Dendritic cell treated with granulocyte-macrophage colony-stimulating factor and Interleukin-4, amounts not matched to agents 40 ng/mL and 50 ng/mL, for 4 days (primary cell): ENCODE measurements around the gene ARHGAP44.

Experiments used
- H3K27ac Mint-ChIP-seq: one replicate; pipeline ENCODE4 v1.8.0; 2022; ENCODE audit warnings: mild to moderate bottlenecking, mixed read lengths
- H3K27me3 Mint-ChIP-seq: one replicate; pipeline ENCODE4 v1.8.0; 2022; ENCODE audit warnings: mild to moderate bottlenecking, mixed read lengths
- H3K36me3 Mint-ChIP-seq: one replicate; pipeline ENCODE4 v1.8.0; 2022; ENCODE audit warnings: low read depth, mixed read lengths
- H3K4me1 Mint-ChIP-seq: one replicate; pipeline ENCODE4 v1.8.0; 2022; ENCODE audit warnings: low read depth, mixed read lengths
- H3K4me3 Mint-ChIP-seq: one replicate; pipeline ENCODE4 v1.8.0; 2022; ENCODE audit warnings: mild to moderate bottlenecking, moderate library complexity, mixed read lengths
- H3K9me3 Mint-ChIP-seq: one replicate; pipeline ENCODE4 v1.8.0; 2022; ENCODE audit warnings: mixed read lengths
- intact Hi-C: fragments of 100-400 bp; cut with micrococcal nuclease; formaldehyde crosslinking; loops from one replicate; pipeline ENCODE4 v1.15.0; 2022

The ARHGAP44 gene

DNA sequence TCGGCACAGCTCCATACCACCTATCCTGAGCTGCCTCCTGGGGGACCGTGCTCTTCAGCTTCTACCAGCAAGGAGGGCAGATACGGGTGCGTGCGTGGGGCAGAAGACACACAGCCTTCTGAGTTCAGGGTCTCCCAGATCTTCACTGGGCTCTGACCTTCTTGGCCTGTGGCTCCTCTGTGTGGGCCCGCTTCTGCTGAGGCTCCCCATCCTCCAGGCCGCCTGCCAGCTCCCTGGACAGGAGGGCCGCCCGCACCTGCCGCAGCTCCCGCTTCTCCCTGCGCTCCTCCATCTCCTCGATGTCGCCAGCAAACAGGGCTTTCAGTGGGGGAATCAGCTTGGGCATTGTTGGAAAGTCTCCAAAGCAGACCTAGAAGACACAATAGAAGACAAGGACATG lies 203.4 kb downstream of the ARHGAP44 start:
- intact Hi-C loops, result no loop called here
- H3K36me3 Mint-ChIP-seq, result peaks cover 80% of the 10 kb centered on the region
- no peak overlapping the region for H3K4me3 Mint-ChIP-seq
- H3K27me3 Mint-ChIP-seq, result no peaks in the 10 kb centered on the region
- no peak overlapping the region for H3K27ac Mint-ChIP-seq
- H3K4me1 Mint-ChIP-seq, result no peaks in the 10 kb centered on the region
- H3K9me3 Mint-ChIP-seq, result no peaks in the 10 kb centered on the region

DNA sequence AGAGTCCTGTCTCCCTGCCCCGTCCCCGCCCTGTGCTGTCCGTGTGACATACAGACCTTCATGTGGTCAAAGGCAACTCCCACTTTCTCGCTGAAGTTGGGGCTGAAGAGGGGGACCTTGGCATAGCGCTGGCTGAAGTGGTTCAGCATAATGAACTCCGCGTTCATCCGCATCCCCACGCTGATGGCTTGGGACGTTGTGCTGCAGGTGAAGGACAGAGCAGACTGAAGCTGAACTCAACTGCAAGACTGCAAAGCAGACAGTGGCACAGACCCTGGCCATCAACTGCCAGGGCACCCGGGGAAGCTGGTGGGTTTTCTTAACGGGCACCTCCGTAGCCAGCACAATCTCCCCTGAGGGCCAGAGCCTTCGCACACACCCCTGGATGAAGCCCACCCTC lies 204.3 kb downstream of the ARHGAP44 start:
- no peaks in the 10 kb centered on the region for H3K27me3 Mint-ChIP-seq
- intact Hi-C loops, result no loop called here
- H3K4me1 Mint-ChIP-seq, result no peaks in the 10 kb centered on the region
- H3K36me3 Mint-ChIP-seq, result peaks cover 90% of the 10 kb centered on the region
- H3K4me3 Mint-ChIP-seq, result no peak overlapping the region
- no peak overlapping the region for H3K27ac Mint-ChIP-seq
- no peaks in the 10 kb centered on the region for H3K9me3 Mint-ChIP-seq

DNA sequence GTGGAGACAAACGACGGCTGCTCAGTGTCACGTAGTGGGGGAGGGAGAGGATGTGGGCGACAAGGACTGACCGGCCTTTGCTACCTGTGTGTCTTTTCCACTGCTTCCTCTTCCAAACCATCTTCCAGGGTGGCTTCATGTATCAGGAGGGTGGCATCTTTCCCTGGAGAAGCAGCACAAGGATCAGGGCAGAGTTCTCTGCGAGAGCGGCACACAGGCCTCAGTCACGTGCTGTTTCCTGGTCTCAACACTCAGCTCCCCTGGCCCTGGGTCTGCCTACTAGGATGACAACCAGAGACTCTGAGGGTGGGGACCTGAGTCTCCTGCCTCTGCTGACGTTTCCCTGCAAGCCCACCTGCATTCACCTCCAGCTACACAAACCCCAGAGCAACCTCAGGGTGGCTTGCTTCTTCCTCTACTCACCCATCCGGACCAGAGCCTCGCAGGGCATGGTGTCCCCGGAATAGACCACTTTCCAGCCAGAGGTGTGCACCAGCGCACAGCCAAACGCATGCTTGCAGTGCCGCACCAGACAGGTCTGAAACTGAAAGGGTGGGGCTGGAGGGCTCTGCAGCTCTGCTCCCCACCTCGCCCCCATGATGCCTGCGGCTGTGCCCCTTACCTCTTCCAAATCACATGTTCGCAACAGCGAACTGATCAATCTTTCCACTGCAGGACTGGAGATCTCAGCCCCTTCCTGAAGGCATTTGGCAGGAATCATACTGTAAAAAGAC lies 205.2 kb downstream of the ARHGAP44 start:
- Mint-ChIP-seq H3K4me1 (no peaks in the 10 kb centered on the region), H3K27me3 (no peaks in the 10 kb centered on the region), H3K9me3 (no peaks in the 10 kb centered on the region), H3K36me3 (peaks cover 99% of the 10 kb centered on the region), H3K27ac (no peak overlapping the region), H3K4me3 (no peak overlapping the region)
- intact Hi-C loops, result no loop called here

DNA sequence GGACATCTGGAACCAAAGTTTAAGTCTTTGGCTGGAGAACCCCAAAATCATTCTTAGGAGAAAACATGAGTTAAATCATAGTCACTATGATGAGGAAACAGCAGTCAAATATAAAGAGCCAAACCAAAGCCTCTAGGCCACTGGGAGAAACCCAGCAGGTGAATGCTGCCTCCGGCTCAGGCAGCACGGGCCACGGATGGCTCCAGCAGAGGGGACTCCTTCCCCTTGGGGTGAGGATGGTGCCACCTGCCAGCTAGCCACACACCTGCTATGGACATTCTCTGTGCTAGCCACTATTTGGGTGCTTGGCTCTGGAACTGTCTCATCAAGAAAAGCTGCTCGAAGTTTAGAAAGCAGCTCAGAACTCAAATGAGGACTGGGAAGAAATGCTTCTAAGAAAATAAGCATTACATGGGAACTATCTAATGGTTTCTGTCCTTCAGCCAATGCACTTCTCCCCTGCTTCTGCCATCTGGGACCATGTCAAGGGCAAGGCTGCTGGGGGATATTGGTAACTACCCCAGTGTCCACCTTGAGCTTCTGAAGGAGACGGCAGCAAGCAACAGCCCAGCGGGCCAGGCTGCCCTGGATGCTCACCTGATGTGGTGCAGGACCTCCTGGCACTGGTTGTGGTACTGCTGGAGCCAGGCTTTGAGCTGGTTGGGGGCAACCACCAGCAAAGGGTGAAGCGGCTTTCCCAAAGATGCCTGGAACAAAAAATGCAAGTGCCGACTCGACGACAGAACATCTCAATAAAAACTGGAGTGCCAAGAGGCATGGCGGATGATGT lies 206.0 kb downstream of the ARHGAP44 start:
- Mint-ChIP-seq H3K4me3 (no peak overlapping the region), H3K4me1 (no peaks in the 10 kb centered on the region), H3K27ac (no peak overlapping the region), H3K36me3 (peaks cover 100% of the 10 kb centered on the region), H3K9me3 (no peaks in the 10 kb centered on the region), H3K27me3 (no peaks in the 10 kb centered on the region)
- intact Hi-C loops, result no loop called here

DNA sequence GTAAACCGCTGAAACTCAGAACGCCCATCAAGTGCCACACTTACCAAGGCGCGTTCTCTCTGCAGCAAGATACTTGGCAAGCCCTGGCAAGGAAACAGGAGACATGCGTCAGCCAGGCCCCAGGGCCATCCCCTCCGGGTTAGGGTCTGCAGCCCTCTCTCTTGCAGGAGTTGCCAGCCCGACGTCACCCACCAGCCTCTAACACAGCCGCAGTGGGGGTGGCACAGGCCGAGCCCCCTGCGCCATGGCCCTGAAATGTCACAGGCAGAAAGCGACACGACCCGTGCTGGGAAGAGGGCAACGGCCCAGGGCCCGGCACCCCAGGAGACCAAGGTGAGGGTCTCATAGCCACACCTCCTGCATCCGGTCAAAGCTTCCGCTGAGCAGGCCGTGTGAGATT lies 206.6 kb downstream of the ARHGAP44 start:
- no peaks in the 10 kb centered on the region for H3K4me1 Mint-ChIP-seq
- no peaks in the 10 kb centered on the region for H3K9me3 Mint-ChIP-seq
- H3K36me3 Mint-ChIP-seq, result peaks cover 100% of the 10 kb centered on the region
- H3K27me3 Mint-ChIP-seq, result no peaks in the 10 kb centered on the region
- no peak overlapping the region for H3K4me3 Mint-ChIP-seq
- intact Hi-C loops, result no loop called here
- H3K27ac Mint-ChIP-seq, result no peak overlapping the region

DNA sequence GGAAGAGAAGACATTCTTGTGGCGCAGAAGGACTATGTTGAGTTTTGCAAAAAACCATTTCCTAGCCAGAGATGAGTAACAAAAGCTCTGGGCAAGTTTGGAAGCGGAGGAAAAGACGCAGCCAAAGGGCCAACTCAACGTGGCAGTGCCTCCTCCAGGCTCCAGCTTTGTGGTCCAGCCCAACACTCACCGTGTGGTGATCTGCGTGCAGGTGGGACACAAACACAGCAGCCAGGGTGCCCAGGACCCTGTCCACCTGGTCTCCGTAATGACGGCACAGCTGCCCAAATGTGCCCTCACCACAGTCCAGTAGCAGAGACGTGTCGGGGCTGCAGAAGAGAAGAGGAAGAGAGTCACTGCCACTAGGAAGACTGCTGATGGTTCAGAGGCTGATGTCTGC lies 207.1 kb downstream of the ARHGAP44 start:
- Mint-ChIP-seq H3K27ac (no peak overlapping the region), H3K4me1 (no peaks in the 10 kb centered on the region), H3K36me3 (peaks cover 98% of the 10 kb centered on the region), H3K4me3 (no peak overlapping the region), H3K27me3 (no peaks in the 10 kb centered on the region), H3K9me3 (no peaks in the 10 kb centered on the region)
- intact Hi-C loops, result no loop called here

DNA sequence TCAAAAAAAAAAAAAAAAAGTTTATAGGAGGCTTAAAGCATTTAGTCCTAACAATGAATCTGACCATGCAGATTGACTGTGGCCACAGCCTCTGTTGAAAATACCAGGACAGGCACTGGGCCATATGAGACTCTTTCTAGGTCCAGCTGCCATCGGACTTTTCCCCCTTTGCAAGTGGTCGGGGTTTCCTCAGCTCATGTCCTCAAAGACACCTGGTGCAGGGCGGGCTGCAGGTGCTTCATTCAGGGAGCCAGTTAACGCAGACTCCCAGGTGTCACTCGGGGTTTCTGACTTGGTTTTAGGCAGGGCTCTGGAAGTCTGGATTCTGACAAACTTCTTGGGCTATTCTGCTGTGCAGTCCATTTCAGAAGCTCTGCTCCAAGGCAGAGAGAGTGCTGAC lies 207.6 kb downstream of the ARHGAP44 start:
- intact Hi-C loops, result no loop called here
- no peaks in the 10 kb centered on the region for H3K27me3 Mint-ChIP-seq
- no peak overlapping the region for H3K4me3 Mint-ChIP-seq
- H3K4me1 Mint-ChIP-seq, result no peaks in the 10 kb centered on the region
- no peaks in the 10 kb centered on the region for H3K9me3 Mint-ChIP-seq
- H3K27ac Mint-ChIP-seq, result no peak overlapping the region
- peaks cover 92% of the 10 kb centered on the region for H3K36me3 Mint-ChIP-seq

DNA sequence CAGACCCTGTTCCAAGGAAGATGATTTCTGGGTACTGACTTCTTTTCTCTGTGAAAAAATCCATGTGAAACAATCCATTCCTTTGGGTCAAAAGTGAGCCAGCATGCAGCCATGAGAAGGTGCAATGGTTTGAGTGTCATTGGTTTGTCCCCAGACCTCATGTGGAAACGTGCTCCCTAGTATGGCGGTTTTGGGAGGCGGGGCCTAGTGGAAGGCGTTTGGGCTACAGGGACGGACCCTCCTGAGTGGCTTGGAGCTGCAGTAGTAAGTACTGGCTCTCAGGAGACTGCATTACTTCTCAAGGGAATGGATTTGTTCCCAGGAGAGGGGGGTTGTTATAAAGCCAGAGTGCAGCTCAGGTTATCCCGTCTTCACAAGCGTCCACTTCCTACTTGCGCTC lies 209.2 kb downstream of the ARHGAP44 start:
- H3K4me1 Mint-ChIP-seq, result no peaks in the 10 kb centered on the region
- H3K36me3 Mint-ChIP-seq, result peaks cover 77% of the 10 kb centered on the region
- H3K27me3 Mint-ChIP-seq, result no peaks in the 10 kb centered on the region
- H3K27ac Mint-ChIP-seq, result no peak overlapping the region
- H3K4me3 Mint-ChIP-seq, result no peak overlapping the region
- intact Hi-C loops, result no loop called here
- no peaks in the 10 kb centered on the region for H3K9me3 Mint-ChIP-seq

DNA sequence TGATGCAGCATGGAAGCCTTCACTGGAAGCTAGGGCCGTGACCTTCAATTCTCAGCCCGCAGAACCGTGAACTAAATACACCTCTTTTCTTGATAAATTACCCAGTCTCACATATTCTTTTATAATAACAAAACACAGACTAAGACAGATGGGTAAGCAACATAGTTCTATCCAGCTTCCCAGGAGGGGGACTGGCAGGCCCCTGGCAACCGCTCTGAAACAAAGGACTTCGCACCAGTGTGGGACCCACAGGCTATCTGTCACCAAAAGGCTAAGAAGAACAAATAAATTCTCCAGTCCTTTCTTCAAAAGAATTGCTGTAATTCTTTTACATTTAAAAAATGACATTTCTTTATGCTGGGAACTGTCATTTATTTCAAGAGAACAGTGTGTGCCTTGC lies 209.6 kb downstream of the ARHGAP44 start:
- no peaks in the 10 kb centered on the region for H3K4me1 Mint-ChIP-seq
- H3K4me3 Mint-ChIP-seq, result no peak overlapping the region
- no peaks in the 10 kb centered on the region for H3K9me3 Mint-ChIP-seq
- H3K27me3 Mint-ChIP-seq, result no peaks in the 10 kb centered on the region
- H3K27ac Mint-ChIP-seq, result no peak overlapping the region
- intact Hi-C loops, result no loop called here
- H3K36me3 Mint-ChIP-seq, result peaks cover 73% of the 10 kb centered on the region

DNA sequence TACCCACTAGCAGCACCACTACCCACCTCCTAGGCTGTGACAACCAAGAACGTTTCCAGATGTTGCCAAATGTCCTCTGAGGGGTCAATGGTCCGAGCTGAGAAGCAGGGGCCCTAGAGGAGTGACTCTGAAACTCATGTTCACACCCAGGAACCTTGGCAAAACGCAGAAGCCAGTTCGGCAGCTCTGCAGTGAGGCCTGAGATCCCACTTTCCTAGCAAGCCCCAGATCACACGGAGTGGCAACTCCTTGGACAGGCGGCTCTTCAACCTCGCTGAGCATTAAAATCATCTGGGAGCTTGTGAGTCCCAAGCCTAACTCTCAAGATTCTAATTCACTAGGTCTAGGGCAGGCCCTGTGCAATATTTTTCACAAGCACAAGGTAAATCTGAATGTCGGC lies 211.3 kb downstream of the ARHGAP44 start:
- Mint-ChIP-seq H3K9me3 (no peaks in the 10 kb centered on the region), H3K27me3 (no peaks in the 10 kb centered on the region), H3K27ac (no peak overlapping the region), H3K4me3 (no peak overlapping the region), H3K36me3 (peaks cover 56% of the 10 kb centered on the region), H3K4me1 (no peaks in the 10 kb centered on the region)
- intact Hi-C loops, result no loop called here

DNA sequence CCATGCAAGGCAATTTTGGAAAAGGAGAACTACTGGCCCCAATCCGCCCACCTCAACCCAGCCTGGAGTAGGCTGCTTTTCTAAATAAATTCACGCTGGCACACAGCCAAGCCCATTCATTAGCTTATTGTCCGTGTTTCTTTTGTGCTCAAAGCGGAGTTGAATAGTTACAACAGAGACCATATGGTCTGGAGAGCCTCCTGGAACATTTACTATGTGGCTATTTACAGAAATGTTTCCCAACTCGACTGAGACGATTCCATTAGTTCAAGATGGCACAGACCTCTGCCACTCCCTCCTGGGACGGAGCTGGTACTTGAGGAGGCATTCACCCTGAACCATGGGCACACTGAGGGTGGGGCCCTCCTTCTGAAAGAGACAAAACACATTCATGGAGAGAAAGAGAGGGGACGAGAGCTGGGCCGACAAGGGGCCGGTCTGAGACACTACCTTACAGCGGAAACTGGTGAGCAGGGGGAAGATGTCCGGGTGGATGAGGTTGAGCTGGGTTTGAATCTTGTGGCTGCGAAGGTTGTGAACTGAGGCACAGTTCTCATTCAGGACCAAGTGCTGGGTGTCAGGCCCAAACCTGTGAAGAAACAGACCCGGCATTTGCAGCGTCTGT lies 212.8 kb downstream of the ARHGAP44 start:
- intact Hi-C loops, result no loop called here
- H3K36me3 Mint-ChIP-seq, result peaks cover 45% of the 10 kb centered on the region
- H3K4me1 Mint-ChIP-seq, result no peaks in the 10 kb centered on the region
- no peaks in the 10 kb centered on the region for H3K9me3 Mint-ChIP-seq
- H3K27ac Mint-ChIP-seq, result no peak overlapping the region
- no peaks in the 10 kb centered on the region for H3K27me3 Mint-ChIP-seq
- H3K4me3 Mint-ChIP-seq, result no peak overlapping the region

DNA sequence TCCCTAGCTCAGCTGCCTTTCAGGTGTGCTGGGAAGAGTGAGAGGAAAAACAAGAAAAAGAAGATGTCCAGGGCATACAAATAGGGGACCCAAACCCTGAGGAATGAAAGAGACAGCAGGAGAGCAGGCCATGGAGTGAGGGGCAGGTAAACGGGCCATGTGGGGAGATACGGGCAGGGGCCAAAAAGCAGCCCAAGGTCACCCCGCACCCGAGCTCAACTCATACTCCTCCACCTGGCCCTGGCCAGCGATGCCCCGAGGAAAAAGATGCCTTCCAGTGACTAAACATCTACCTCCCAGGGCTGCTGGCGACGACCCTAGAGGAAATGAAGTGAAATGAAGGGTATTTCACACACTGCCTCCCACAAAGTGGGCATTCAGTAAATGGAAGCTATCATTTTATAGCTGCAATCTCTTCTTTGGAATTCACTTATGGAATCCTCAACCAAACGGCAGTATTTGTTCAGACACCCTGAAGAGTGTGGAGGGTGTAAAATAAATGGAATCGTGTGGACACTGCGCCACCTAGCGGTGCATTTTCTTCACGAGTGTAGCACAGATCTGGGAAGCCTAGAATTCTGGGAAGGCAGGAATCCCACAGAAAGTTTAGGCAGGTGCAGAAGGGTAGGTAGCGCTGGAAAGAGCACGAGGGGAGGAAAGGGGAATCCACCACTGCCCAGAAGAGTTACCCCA lies 213.6 kb downstream of the ARHGAP44 start:
- no peaks in the 10 kb centered on the region for H3K4me1 Mint-ChIP-seq
- no peak overlapping the region for H3K4me3 Mint-ChIP-seq
- no peaks in the 10 kb centered on the region for H3K9me3 Mint-ChIP-seq
- H3K36me3 Mint-ChIP-seq, result peaks cover 45% of the 10 kb centered on the region
- intact Hi-C loops, result no loop called here
- no peaks in the 10 kb centered on the region for H3K27me3 Mint-ChIP-seq
- H3K27ac Mint-ChIP-seq, result no peak overlapping the region

DNA sequence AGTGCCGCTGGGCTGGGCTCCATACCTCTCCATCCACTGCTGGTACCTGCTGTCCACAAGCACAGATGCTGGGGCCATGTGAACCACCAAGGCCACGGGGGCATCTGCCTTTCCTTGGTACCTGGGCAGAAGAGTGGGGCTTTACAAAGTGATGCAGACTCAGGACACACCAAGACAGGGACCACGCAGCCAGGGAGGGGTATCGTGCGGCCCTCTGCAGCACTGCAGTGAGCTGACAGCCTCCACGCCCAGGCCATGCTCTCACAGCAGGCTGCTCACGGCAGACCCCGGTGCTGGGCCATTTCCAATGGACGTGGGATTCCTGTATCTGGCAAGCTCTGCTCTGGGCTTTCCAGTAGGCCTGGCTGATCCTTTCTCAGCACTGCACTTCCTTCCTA lies 214.2 kb downstream of the ARHGAP44 start:
- intact Hi-C loops, result no loop called here
- H3K27me3 Mint-ChIP-seq, result no peaks in the 10 kb centered on the region
- no peaks in the 10 kb centered on the region for H3K4me1 Mint-ChIP-seq

DNA sequence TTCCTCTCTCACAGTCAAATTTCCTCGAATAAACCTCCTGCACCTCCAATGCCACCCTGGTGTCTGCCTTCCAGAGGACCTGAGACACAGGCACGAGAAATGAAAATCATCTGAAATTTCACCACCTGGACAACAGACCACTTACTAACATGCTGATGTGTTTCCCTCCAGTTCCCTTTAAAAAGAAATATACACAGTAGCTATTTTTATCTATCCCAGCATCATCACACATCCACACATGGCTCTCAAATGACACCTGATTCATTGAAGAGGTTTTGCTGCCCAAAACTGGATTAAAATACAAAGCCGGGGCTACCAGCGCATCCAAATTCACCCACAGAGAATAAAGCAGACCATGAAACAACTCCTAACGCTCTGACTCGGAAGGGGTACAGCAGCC lies 214.6 kb downstream of the ARHGAP44 start:
- no peaks in the 10 kb centered on the region for H3K27me3 Mint-ChIP-seq
- no peaks in the 10 kb centered on the region for H3K4me1 Mint-ChIP-seq
- no peak overlapping the region for H3K27ac Mint-ChIP-seq
- intact Hi-C loops, result no loop called here
- H3K9me3 Mint-ChIP-seq, result no peaks in the 10 kb centered on the region
- peaks cover 45% of the 10 kb centered on the region for H3K36me3 Mint-ChIP-seq
- no peak overlapping the region for H3K4me3 Mint-ChIP-seq

More for the DNA sequence above, 214.2 kb downstream of the ARHGAP44 start:
- H3K36me3 Mint-ChIP-seq, result peaks cover 45% of the 10 kb centered on the region
- H3K4me3 Mint-ChIP-seq, result no peak overlapping the region
- H3K27ac Mint-ChIP-seq, result no peak overlapping the region
- H3K9me3 Mint-ChIP-seq, result no peaks in the 10 kb centered on the region
